SK-N-SH (cell line): ENCODE data around the gene PAX2. TPM values are rescaled to one million over a fixed set of nuclear protein-coding genes. Genes with fewer than 3 reads are reported as not detected.

Experiments used
- CTCF ChIA-PET: fragments of 300-600, 350-600 bp; formaldehyde crosslinking; extraction: SDS; loops from one replicate; lab custom pipeline; 2021; lab: Yijun Ruan, JAX
- POLR2A ChIA-PET: fragments of 350-600 bp; sonication (Branson Sonifier 250); formaldehyde crosslinking; extraction: SDS; loops from one replicate; lab custom pipeline; 2020; ENCODE audit warnings: antibody characterized with exemption, inconsistent platforms; lab: Yijun Ruan, JAX
- DNase-seq: peaks from one replicate; pipeline ENCODE4 v3.0.0; 2012
- H2AFZ ChIP-seq: fragments of 200-600 bp; sonication (generic); 2 replicates; pipeline ENCODE4 v1.8.1; 2016; ENCODE audit warnings: antibody characterized with exemption, mild to moderate bottlenecking, low read depth
- H3F3A ChIP-seq: fragments of 200-600 bp; sonication (generic); replicated peaks from 2 replicates; pipeline ENCODE3; 2016; ENCODE audit warnings: antibody characterized with exemption, mild to moderate bottlenecking; ENCODE audit not compliant: insufficient read depth
- H3K27ac ChIP-seq, 2 experiments: fragments of 200-500 bp in 1 of 2; fragments of 200-600 bp in 1 of 2; sonication (Bioruptor generic) in 1 of 2; sonication (generic), shearing (Covaris generic) in 1 of 2; 2 replicates each; pipeline versions ENCODE4 v1.5.1 to v1.6.1; 2014 to 2016; ENCODE audit warnings: low read depth in 2 of 2, inconsistent platforms in 1 of 2, low read length in 1 of 2, mild to moderate bottlenecking in 1 of 2, mixed read lengths in 1 of 2
- H3K27me3 ChIP-seq: fragments of 200-600 bp; sonication (generic), shearing (Covaris generic); 2 replicates; pipeline ENCODE4 v1.6.1; 2016; ENCODE audit warnings: mixed run types; ENCODE audit not compliant: insufficient read depth
- H3K36me3 ChIP-seq, 2 experiments: fragments of 200-500 bp in 1 of 2; fragments of 200-600 bp in 1 of 2; sonication (Bioruptor generic) in 1 of 2; sonication (generic) in 1 of 2; replicated peaks in 1 of 2; 2 replicates each; pipeline versions ENCODE3 to v1.5.1; 2014 to 2016; ENCODE audit warnings: low read length in 1 of 2, mild to moderate bottlenecking in 1 of 2; ENCODE audit not compliant: insufficient read depth in 2 of 2, control insufficient read depth in 1 of 2
- H3K4me1 ChIP-seq, 2 experiments: fragments of 200-500 bp in 1 of 2; fragments of 200-600 bp in 1 of 2; sonication (Bioruptor generic) in 1 of 2; sonication (generic), shearing (Covaris generic) in 1 of 2; 2 replicates each; pipeline versions ENCODE4 v1.5.1 to v1.6.1; 2014 to 2016; ENCODE audit warnings: low read depth in 1 of 2, low read length in 1 of 2, mixed run types in 1 of 2; ENCODE audit not compliant: insufficient read depth in 2 of 2, control insufficient read depth in 1 of 2
- H3K4me2 ChIP-seq: fragments of 200-600 bp; sonication (generic), shearing (Covaris generic); 2 replicates; pipeline ENCODE4 v1.6.1; 2017; ENCODE audit warnings: mixed run types
- H3K4me3 ChIP-seq, 2 experiments: fragments of 200-500 bp in 1 of 2; fragments of 200-600 bp in 1 of 2; sonication (Bioruptor generic) in 1 of 2; sonication (generic), shearing (Covaris generic) in 1 of 2; 2 replicates each; pipeline versions ENCODE4 v1.5.1 to v1.8.1; 2014 to 2016; ENCODE audit warnings: low read depth in 2 of 2, inconsistent platforms in 1 of 2, low read length in 1 of 2, mild to moderate bottlenecking in 1 of 2, mixed read lengths in 1 of 2, moderate library complexity in 1 of 2
- H3K79me2 ChIP-seq: fragments of 200-600 bp; sonication (generic); 2 replicates; pipeline ENCODE4 v1.8.1; 2017; ENCODE audit warnings: mild to moderate bottlenecking; ENCODE audit not compliant: insufficient read depth
- H3K9ac ChIP-seq: fragments of 200-600 bp; sonication (generic); 2 replicates; pipeline ENCODE4 v1.6.1; 2017; ENCODE audit warnings: mixed run types
- H3K9me2 ChIP-seq: fragments of 200-600 bp; sonication (generic); 2 replicates; pipeline ENCODE4 v1.6.1; 2017; ENCODE audit warnings: mixed run types
- H3K9me3 ChIP-seq: fragments of 200-600 bp; sonication (generic); 2 replicates; pipeline ENCODE4 v1.6.1; 2017; ENCODE audit warnings: mixed run types, mild to moderate bottlenecking, moderate library complexity
- H4K20me1 ChIP-seq: fragments of 200-600 bp; sonication (generic); 2 replicates; pipeline ENCODE4 v1.6.1; 2017; ENCODE audit warnings: mild to moderate bottlenecking, mixed run types; ENCODE audit not compliant: insufficient read depth
- ELF1 ChIP-seq: IDR thresholded peaks from 2 replicates; pipeline ENCODE4 v1.4.0; 2012
- EZH2phosphoT487 ChIP-seq: fragments of 200-600 bp; sonication (generic); IDR thresholded peaks from 2 replicates; pipeline ENCODE4 v1.6.1; 2017; ENCODE audit warnings: low read depth, mixed run types, mild to moderate bottlenecking, antibody characterized with exemption, moderate library complexity, borderline replicate concordance
- FOXJ3 ChIP-seq: sonication (generic); formaldehyde crosslinking; IDR thresholded peaks from 2 replicates; pipeline ENCODE4 v1.5.1; 2020; ENCODE audit warnings: mild to moderate bottlenecking, missing genetic modification reagents
- GABPA ChIP-seq: IDR thresholded peaks from 2 replicates; pipeline ENCODE4 v1.4.0; 2012; ENCODE audit warnings: low read depth, mild to moderate bottlenecking
- JUND ChIP-seq: IDR thresholded peaks from 2 replicates; pipeline ENCODE4 v1.4.0; 2012
- MEF2A ChIP-seq: IDR thresholded peaks from 2 replicates; pipeline ENCODE4 v1.4.0; 2012; ENCODE audit warnings: low read depth, borderline replicate concordance
- MXI1 ChIP-seq: IDR thresholded peaks from 2 replicates; pipeline ENCODE4 v1.6.1; 2012; ENCODE audit warnings: mild to moderate bottlenecking, low read depth, low read length, improper control_type of control experiment
- NFIC ChIP-seq: IDR thresholded peaks from 2 replicates; pipeline ENCODE4 v1.4.0; 2012; ENCODE audit warnings: borderline replicate concordance
- NRF1 ChIP-seq: IDR thresholded peaks from 2 replicates; pipeline ENCODE4 v1.6.1; 2012; ENCODE audit warnings: low read depth, mild to moderate bottlenecking, low read length
- RXRA ChIP-seq: IDR thresholded peaks from 2 replicates; pipeline ENCODE4 v1.4.0; 2012; ENCODE audit warnings: low read depth, mild to moderate bottlenecking, borderline replicate concordance
- SIN3A ChIP-seq: IDR thresholded peaks from 2 replicates; pipeline ENCODE4 v1.6.1; 2012; ENCODE audit warnings: low read depth, mild to moderate bottlenecking, low read length, moderate library complexity, borderline replicate concordance
- SMC3 ChIP-seq: IDR thresholded peaks from 2 replicates; pipeline ENCODE4 v1.6.1; 2012; ENCODE audit warnings: low read depth, low read length, improper control_type of control experiment
- WGBS: methylation state at CpG from one replicate; pipeline ENCODE4 v1.1.6; 2017; ENCODE audit warnings: low lambda C conversion rate; 5-methylcytosine and 5-hydroxymethylcytosine counted together
- polyA plus RNA-seq, 3 experiments: library from polyadenylated mRNA; depleted of rRNA; stranded (reverse); fragments of >200 nt; gene quantifications; 2 replicates each; pipeline ENCODE4 v1.2.3, GENCODE V29; 2012
- TF ChIP-seq, protein P1 (sequence below): IDR thresholded peaks from 2 replicates; pipeline ENCODE4; 2012
- TF ChIP-seq, protein P2 (sequence below): fragments of 200-600 bp; sonication (generic); IDR thresholded peaks from 2 replicates; pipeline ENCODE4 v1.6.1; 2017; ENCODE audit warnings: antibody characterized with exemption, mild to moderate bottlenecking, moderate library complexity

The PAX2 gene
- polyA plus RNA-seq, 1 of the 3 experiments (the other 2 are of a cell fraction): not detected

GRCh38 chr10:100745882-100746783, 751 bp downstream of the PAX2 start:
- CTCF ChIA-PET: interaction anchor here (1.1 to 10.7 kb wide), 11 partner anchors 13 to 184 kb away, joined by 3 to 267 read pairs (median 60); no protein-coding TSS in a partner anchor
- Histone ChIP-seq H3K4me3 (peak overlapping the region in 1 of 2 experiments; percentile 48; a peak in 1 of 4 replicates), H3K9me2 (no peaks in the 10 kb centered on the region), H4K20me1 (0 out of 2 replicates have a peak, but pooled peaks cover 6% of the 10 kb centered on the region), H3K27me3 (peaks cover 98% of the 10 kb centered on the region), H3K4me1 (peaks cover 0 to 18% of the 10 kb centered on the region in 2 experiments; a peak in 1 of 4 replicates), H3K9ac (no peak overlapping the region), H3F3A (no peaks in the 10 kb centered on the region), H3K79me2 (no peaks in the 10 kb centered on the region), H3K27ac (no peak overlapping the region), H2AFZ (no peak overlapping the region), H3K36me3 (no peaks in the 10 kb centered on the region), H3K4me2 (peak overlapping the region; percentile 71; the same call in 1 of the 2 replicates), H3K9me3 (no peaks in the 10 kb centered on the region)
- POLR2A ChIA-PET: no interaction called here
- TF ChIP-seq EZH2phosphoT487: peak; percentile 83; the same call in 1 of the 2 replicates
- TF ChIP-seq FOXJ3: no peak
- DNase-seq: peak; percentile 56
- WGBS: 3% methylated on average over 11 of the region's 54 CpGs

- POLR2A ChIA-PET: interaction anchor here (0.7 kb wide), 1 partner anchor 151 kb away, joined by 3 read pairs; no protein-coding TSS in a partner anchor
- 40% methylated on average over 9 of the region's 9 CpGs for WGBS
Observed at GRCh38 chr10:100746784-100747455, 1.5 kb downstream of the PAX2 start.

More at GRCh38 chr10:100746784-100747455, 1.5 kb downstream of the PAX2 start:
- H3K27me3 ChIP-seq: peaks cover 98% of the 10 kb centered on the region
- H3K4me1 ChIP-seq: peaks cover 0 to 18% of the 10 kb centered on the region in 2 experiments; a peak in 1 of 4 replicates
- H3K9me3 ChIP-seq: no peaks in the 10 kb centered on the region
- no peak overlapping the region for H3K9ac ChIP-seq
- DNase-seq: no peak
- H3K79me2 ChIP-seq: no peaks in the 10 kb centered on the region
- no peak overlapping the region for H3K27ac ChIP-seq
- TF ChIP-seq FOXJ3 (no peak), RXRA (no peak), JUND (no peak), ELF1 (no peak), NRF1 (no peak), GABPA (no peak), NFIC (no peak), MXI1 (no peak), SMC3 (no peak), MEF2A (no peak), SIN3A (no peak)
- TF ChIP-seq, protein P1, sequence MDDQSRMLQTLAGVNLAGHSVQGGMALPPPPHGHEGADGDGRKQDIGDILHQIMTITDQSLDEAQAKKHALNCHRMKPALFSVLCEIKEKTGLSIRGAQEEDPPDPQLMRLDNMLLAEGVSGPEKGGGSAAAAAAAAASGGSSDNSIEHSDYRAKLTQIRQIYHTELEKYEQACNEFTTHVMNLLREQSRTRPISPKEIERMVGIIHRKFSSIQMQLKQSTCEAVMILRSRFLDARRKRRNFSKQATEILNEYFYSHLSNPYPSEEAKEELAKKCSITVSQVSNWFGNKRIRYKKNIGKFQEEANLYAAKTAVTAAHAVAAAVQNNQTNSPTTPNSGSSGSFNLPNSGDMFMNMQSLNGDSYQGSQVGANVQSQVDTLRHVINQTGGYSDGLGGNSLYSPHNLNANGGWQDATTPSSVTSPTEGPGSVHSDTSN: no peak
- TF ChIP-seq, protein P2, sequence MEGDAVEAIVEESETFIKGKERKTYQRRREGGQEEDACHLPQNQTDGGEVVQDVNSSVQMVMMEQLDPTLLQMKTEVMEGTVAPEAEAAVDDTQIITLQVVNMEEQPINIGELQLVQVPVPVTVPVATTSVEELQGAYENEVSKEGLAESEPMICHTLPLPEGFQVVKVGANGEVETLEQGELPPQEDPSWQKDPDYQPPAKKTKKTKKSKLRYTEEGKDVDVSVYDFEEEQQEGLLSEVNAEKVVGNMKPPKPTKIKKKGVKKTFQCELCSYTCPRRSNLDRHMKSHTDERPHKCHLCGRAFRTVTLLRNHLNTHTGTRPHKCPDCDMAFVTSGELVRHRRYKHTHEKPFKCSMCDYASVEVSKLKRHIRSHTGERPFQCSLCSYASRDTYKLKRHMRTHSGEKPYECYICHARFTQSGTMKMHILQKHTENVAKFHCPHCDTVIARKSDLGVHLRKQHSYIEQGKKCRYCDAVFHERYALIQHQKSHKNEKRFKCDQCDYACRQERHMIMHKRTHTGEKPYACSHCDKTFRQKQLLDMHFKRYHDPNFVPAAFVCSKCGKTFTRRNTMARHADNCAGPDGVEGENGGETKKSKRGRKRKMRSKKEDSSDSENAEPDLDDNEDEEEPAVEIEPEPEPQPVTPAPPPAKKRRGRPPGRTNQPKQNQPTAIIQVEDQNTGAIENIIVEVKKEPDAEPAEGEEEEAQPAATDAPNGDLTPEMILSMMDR: no peak
- TF ChIP-seq, all 33 proteins: peak for 0
- Histone ChIP-seq H3K36me3 (no peaks in the 10 kb centered on the region), H3K4me3 (no peak overlapping the region), H3K9me2 (no peaks in the 10 kb centered on the region), H3F3A (no peaks in the 10 kb centered on the region), H3K4me2 (no peak overlapping the region), H4K20me1 (0 out of 2 replicates have a peak, but pooled peaks cover 6% of the 10 kb centered on the region), H2AFZ (no peak overlapping the region)
- CTCF ChIA-PET: interaction anchor here (0.7 to 3.8 kb wide), 17 partner anchors 12 to 228 kb away, joined by 3 to 22 read pairs (median 3); no protein-coding TSS in a partner anchor
